Measurements from ENCODE around the gene ECHS1. TPM values are rescaled to one million over a fixed set of nuclear protein-coding genes. Genes with fewer than 3 reads are reported as not detected.
"Not testable (repeated sequence)": the region's sequence is repeated elsewhere in the genome, so short reads cannot be mapped to it uniquely, and the experiment has no call there.

Gene ECHS1
- total and polyA plus RNA-seq, 5 donors from 2014 or later, result 16.9 to 91.7 (median 87.8) TPM

DNA sequence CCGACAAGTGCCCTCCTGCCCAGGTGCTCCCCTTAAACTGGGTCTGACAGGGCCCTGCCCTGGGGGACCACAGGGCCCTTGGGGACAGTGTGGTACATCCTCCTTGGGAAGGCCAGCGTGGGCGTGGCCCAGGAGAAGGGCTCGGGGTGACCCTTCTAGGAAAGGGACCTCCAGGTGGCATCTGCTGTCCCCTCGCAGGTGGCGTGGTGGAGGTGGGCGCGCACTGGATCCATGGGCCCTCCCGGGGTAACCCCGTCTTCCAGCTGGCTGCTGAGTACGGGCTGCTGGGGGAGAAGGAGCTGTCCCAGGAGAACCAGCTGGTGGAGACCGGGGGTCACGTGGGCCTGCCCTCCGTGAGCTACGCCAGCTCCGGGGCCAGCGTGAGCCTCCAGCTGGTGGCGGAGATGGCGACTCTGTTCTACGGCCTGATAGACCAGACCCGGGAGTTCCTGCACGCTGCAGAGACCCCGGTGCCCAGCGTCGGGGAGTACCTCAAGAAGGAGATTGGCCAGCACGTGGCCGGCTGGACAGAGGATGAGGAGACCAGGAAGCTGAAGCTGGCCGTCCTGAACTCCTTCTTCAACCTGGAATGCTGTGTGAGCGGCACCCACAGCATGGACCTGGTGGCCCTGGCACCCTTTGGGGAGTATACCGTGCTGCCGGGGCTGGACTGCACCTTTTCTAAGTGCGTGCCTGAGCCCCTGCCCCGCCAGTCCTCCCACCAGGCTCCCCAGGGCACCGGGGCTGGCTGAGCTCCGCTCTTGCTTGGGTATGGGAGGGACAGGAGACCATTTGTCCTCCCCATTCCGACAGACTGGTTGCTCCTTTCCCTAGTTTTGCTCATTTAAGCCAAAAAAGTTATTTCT, 6.9 kb upstream of the ECHS1 start:
- peaks cover 14% of the 10 kb centered on the region for H3K4me1 ChIP-seq (ENCODE audit: control insufficient read depth, insufficient read depth, low read length, poor library complexity, severe bottlenecking)
- H3K4me1 Mint-ChIP-seq, result peaks cover 0 to 15% (median 9%) of the 10 kb centered on the region in 4 donors
- H3K27ac ChIP-seq (ENCODE audit: insufficient read depth, low read length, poor library complexity, severe bottlenecking), result peak overlapping the region; percentile 51
- peaks cover 0 to 2% (median 0%) of the 10 kb centered on the region in 7 donors for H3K9me3 Mint-ChIP-seq
- peak overlapping the region in 2 of 3 donors; percentile 23 to 36 for H3K27ac Mint-ChIP-seq
- no peaks in the 10 kb centered on the region for H3K36me3 ChIP-seq (ENCODE audit: control insufficient read depth, insufficient read depth, low read length)
- no peak overlapping the region for H3K4me3 ChIP-seq (ENCODE audit: low read depth, low read length)
- peak in 1 of 3 donors; percentile 2 for DNase-seq
- peaks cover 6% of the 10 kb centered on the region for H3K27me3 Mint-ChIP-seq
- ATAC-seq (ENCODE audit: low read depth in 2 of 2), result no peak
- peaks cover 5% of the 10 kb centered on the region for H3K36me3 Mint-ChIP-seq
- H3K9me3 ChIP-seq (ENCODE audit: control insufficient read depth in 2 of 2, low read length in 2 of 2), result no peaks in the 10 kb centered on the region
- H3K27me3 ChIP-seq (ENCODE audit: control insufficient read depth, insufficient read depth, low read length), result no peaks in the 10 kb centered on the region
- peak overlapping the region; percentile 72 to 89 (median 80) for H3K4me3 Mint-ChIP-seq

DNA sequence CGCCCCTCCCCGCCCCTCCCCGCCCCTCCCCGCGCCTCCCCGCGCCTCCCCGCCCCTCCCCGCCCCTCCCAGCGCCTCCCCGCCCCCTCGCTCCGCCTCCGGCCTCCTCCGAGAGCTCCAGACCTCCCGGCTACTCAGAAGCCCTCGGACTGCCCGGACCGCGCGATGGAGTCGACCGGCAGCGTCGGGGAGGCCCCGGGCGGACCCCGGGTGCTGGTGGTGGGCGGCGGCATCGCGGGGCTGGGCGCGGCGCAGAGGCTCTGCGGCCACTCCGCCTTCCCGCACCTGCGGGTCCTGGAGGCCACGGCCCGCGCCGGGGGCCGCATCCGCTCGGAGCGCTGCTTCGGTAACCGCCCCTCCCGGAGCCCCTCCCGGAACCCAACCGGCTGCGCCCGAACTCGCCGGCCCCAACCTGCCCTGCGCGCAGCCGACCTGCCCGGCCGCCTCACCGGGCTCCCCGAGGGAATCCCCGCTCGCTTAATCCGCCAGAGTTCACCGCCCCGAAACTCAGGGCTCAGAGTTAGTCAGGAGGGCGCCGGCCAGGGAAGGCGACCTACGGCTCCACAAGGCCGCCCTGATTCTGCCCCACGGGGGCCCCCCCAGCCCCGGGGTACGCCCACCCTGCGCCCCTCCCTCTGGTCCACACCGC, 6.1 kb upstream of the ECHS1 start, which contains the start of gene PAOX:
PAOX (plus strand) TSS at position 111 of the 649 bp plus-strand sequence; CDS start at position 166, 55 bp downstream.
- H3K4me3 ChIP-seq (ENCODE audit: low read depth, low read length), result peak within 1 kb of the TSS; percentile 64
- Mint-ChIP-seq H3K36me3 (peaks cover 2% of the 10 kb centered on the region), H3K4me1 (peaks cover 0 to 15% (median 7%) of the 10 kb centered on the region in 4 donors), H3K9me3 (peaks cover 0 to 2% (median 0%) of the 10 kb centered on the region in 7 donors), H3K4me3 (peak within 1 kb of the TSS; percentile 77 to 88 (median 87)), H3K27me3 (peaks cover 6% of the 10 kb centered on the region), H3K27ac (peak within 1 kb of the TSS; percentile 12 to 75 (median 38))
- ATAC-seq (ENCODE audit: low read depth in 2 of 2) (peak; percentile 36 to 38), DNase-seq (peak; percentile 57 to 65 (median 62))
- no peaks in the 10 kb centered on the region for H3K36me3 ChIP-seq (ENCODE audit: control insufficient read depth, insufficient read depth, low read length)
- peak within 1 kb of the TSS; percentile 71 for H3K27ac ChIP-seq (ENCODE audit: insufficient read depth, low read length, poor library complexity, severe bottlenecking)
- H3K9me3 ChIP-seq (ENCODE audit: control insufficient read depth in 2 of 2, low read length in 2 of 2), result no peaks in the 10 kb centered on the region
- H3K4me1 ChIP-seq (ENCODE audit: control insufficient read depth, insufficient read depth, low read length, poor library complexity, severe bottlenecking), result peaks cover 14% of the 10 kb centered on the region
- H3K27me3 ChIP-seq (ENCODE audit: control insufficient read depth, insufficient read depth, low read length), result no peaks in the 10 kb centered on the region

DNA sequence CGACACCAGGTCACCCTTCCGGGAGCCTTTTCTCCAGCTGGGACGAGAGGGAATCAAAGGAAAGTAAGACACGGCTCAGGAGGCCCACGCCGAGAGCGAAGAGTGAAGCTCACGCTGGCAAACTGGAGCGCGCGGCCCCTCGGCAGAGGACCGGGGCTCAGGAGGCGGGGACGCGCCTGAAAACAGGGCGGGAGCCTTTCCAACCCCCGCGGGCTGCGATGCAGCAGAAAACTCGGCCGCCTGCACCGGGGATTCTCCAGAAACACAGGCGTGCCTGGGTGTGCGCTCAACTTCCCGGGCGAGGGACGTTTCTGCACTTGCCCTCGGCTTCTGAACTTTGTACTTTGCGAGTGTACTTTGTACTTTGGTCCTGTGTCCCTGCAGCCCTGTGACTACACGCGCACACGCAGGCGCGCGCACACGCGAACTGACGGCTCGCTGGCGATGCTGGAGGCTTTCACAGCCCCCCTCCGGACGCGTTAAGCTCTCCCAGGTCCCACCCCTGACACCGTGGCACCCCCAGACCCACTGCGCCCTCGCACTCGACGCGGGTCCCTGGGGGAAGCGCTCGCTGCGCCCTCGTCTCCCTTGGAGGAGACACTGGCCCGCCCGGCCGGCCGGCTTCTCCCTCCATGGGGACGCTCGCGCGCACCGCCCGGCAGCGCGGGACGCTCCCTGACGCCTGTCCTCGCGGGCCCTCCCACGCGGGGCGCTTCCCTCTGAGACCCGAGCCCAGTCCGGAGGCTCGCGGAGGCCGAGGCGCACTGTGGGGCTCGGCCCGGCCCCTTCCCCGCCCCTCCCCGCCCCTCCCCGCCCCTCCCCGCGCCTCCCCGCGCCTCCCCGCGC, 5.3 kb upstream of the ECHS1 start:
- Mint-ChIP-seq H3K9me3 (peaks cover 0 to 2% (median 0%) of the 10 kb centered on the region in 7 donors), H3K27ac (peak overlapping the region; percentile 12 to 75 (median 38)), H3K36me3 (no peaks in the 10 kb centered on the region), H3K27me3 (peaks cover 6% of the 10 kb centered on the region), H3K4me3 (peak overlapping the region; percentile 77 to 88 (median 87)), H3K4me1 (peaks cover 4 to 18% (median 9%) of the 10 kb centered on the region in 4 donors)
- DNase-seq (peak; percentile 63 to 66 (median 63)), ATAC-seq (ENCODE audit: low read depth in 2 of 2) (peak; percentile 56 to 59)
- H3K36me3 ChIP-seq (ENCODE audit: control insufficient read depth, insufficient read depth, low read length), result no peaks in the 10 kb centered on the region
- H3K9me3 ChIP-seq (ENCODE audit: control insufficient read depth in 2 of 2, low read length in 2 of 2), result no peaks in the 10 kb centered on the region
- peaks cover 20% of the 10 kb centered on the region for H3K4me1 ChIP-seq (ENCODE audit: control insufficient read depth, insufficient read depth, low read length, poor library complexity, severe bottlenecking)
- H3K4me3 ChIP-seq (ENCODE audit: low read depth, low read length), result peak overlapping the region; percentile 64
- no peaks in the 10 kb centered on the region for H3K27me3 ChIP-seq (ENCODE audit: control insufficient read depth, insufficient read depth, low read length)
- H3K27ac ChIP-seq (ENCODE audit: insufficient read depth, low read length, poor library complexity, severe bottlenecking), result peak overlapping the region; percentile 71

DNA sequence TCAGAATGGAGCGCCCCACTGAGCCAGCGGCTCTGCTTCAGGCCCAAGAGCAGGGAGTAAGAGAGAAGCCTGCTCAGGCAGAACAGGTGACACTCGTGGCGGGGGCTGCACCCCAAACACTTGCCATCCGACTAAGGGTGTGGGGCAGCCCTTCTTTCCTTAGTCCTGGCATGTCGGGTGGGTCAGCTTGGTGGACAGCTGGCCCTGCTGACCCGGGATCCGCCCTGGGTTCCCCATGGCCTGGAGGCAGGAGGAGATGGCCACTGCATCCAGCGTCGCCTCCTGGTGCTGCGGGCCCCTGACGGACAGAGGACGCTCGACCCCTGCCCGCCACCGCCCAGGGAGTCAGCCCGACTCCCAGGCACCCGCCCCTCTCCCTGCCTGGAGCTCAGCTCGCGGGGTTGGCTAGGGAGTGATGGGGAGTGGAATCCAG, 4.7 kb upstream of the ECHS1 start:
- Mint-ChIP-seq H3K27ac (no peak overlapping the region), H3K36me3 (no peaks in the 10 kb centered on the region), H3K4me3 (peak overlapping the region; percentile 77 to 88 (median 87)), H3K27me3 (peaks cover 6% of the 10 kb centered on the region), H3K9me3 (peaks cover 0 to 2% (median 0%) of the 10 kb centered on the region in 7 donors), H3K4me1 (peaks cover 4 to 18% (median 9%) of the 10 kb centered on the region in 4 donors)
- no peak for ATAC-seq (ENCODE audit: low read depth in 2 of 2)
- no peaks in the 10 kb centered on the region for H3K27me3 ChIP-seq (ENCODE audit: control insufficient read depth, insufficient read depth, low read length)
- DNase-seq, result no peak
- no peaks in the 10 kb centered on the region for H3K36me3 ChIP-seq (ENCODE audit: control insufficient read depth, insufficient read depth, low read length)
- no peak overlapping the region for H3K27ac ChIP-seq (ENCODE audit: insufficient read depth, low read length, poor library complexity, severe bottlenecking)
- no peak overlapping the region for H3K4me3 ChIP-seq (ENCODE audit: low read depth, low read length)
- peaks cover 20% of the 10 kb centered on the region for H3K4me1 ChIP-seq (ENCODE audit: control insufficient read depth, insufficient read depth, low read length, poor library complexity, severe bottlenecking)
- H3K9me3 ChIP-seq (ENCODE audit: control insufficient read depth in 2 of 2, low read length in 2 of 2), result no peaks in the 10 kb centered on the region

DNA sequence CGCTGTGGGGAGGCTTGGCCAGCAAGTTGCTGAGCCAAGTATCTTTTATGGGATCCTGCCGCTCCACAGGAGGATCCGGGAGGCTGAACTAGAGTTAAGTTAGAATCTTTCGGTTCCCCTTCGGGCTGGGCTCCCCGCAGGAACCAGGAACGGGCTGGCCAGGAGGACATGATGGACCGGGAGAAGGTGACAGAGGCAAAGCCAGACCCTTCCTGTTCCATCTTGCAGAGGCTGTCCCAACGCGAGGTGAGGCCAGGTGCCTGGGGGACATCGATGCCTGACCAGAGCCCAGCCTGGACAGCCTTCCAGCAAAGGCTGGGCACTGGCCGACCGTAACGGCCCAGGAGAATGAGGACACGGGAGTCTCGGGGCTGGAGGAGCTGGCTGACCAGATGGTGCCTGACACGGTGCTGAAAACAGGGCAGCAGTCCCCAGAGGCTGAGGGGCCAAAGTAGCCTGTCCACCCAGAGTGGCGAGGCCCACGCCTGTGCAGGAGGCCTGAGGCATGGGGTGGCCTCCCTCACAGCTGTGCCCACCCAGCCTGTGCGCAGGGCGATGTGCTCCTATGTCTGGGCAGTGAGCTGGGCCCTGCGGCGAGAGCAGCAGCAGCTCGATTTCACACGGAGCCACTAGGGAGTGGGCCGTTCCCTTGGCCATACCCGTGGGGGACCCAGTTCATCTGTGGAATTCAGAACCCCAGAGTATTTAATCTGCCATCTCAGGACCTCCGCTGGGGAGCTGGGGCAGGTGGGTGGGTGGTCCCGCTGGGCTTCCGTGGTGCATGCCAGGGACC, 4.1 kb upstream of the ECHS1 start:
- H3K4me1 Mint-ChIP-seq, result peaks cover 4 to 18% (median 9%) of the 10 kb centered on the region in 4 donors
- no peaks in the 10 kb centered on the region for H3K27me3 ChIP-seq (ENCODE audit: control insufficient read depth, insufficient read depth, low read length)
- H3K4me1 ChIP-seq (ENCODE audit: control insufficient read depth, insufficient read depth, low read length, poor library complexity, severe bottlenecking), result peaks cover 25% of the 10 kb centered on the region
- H3K4me3 Mint-ChIP-seq, result peak overlapping the region; percentile 75 to 87 (median 82)
- H3K36me3 Mint-ChIP-seq, result no peaks in the 10 kb centered on the region
- H3K4me3 ChIP-seq (ENCODE audit: low read depth, low read length), result no peak overlapping the region
- ATAC-seq (ENCODE audit: low read depth in 2 of 2) (no peak), DNase-seq (no peak)
- H3K27ac Mint-ChIP-seq, result peak overlapping the region in 2 of 3 donors; percentile 25 to 32
- H3K36me3 ChIP-seq (ENCODE audit: control insufficient read depth, insufficient read depth, low read length), result no peaks in the 10 kb centered on the region
- H3K9me3 Mint-ChIP-seq, result peaks cover 0 to 2% (median 0%) of the 10 kb centered on the region in 7 donors
- H3K27ac ChIP-seq (ENCODE audit: insufficient read depth, low read length, poor library complexity, severe bottlenecking), result no peak overlapping the region
- H3K9me3 ChIP-seq (ENCODE audit: control insufficient read depth in 2 of 2, low read length in 2 of 2), result no peaks in the 10 kb centered on the region
- peaks cover 6% of the 10 kb centered on the region for H3K27me3 Mint-ChIP-seq

DNA sequence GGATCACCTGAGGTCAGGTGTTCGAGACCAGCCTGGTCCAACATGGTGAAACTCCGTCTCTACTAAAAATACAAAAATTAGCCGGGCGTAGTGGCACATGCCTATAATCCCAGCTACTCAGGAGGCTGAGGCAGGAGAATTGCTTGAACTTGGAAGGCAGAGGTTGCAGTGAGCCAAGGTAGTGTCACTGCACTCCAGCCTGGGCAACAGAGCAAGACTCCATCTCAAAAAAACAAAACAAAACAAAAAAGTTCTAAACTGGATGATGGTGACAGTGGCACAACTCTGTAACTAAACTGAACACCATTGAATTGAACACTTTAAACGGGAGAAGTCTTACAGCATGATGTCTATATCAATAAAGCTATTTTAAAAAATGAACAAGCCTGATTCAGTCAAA, 3.0 kb upstream of the ECHS1 start:
- not testable (repeated sequence) for ATAC-seq (ENCODE audit: low read depth in 2 of 2); H3K36me3 Mint-ChIP-seq; H3K4me3 ChIP-seq (ENCODE audit: low read depth, low read length); DNase-seq; H3K27ac ChIP-seq (ENCODE audit: insufficient read depth, low read length, poor library complexity, severe bottlenecking); H3K27me3 Mint-ChIP-seq; H3K36me3 ChIP-seq (ENCODE audit: control insufficient read depth, insufficient read depth, low read length); H3K9me3 Mint-ChIP-seq; H3K9me3 ChIP-seq (ENCODE audit: control insufficient read depth in 2 of 2, low read length in 2 of 2); H3K27me3 ChIP-seq (ENCODE audit: control insufficient read depth, insufficient read depth, low read length)
- H3K27ac Mint-ChIP-seq, result peak overlapping the region in 1 of 3 donors; percentile 54
- peaks cover 28% of the 10 kb centered on the region for H3K4me1 ChIP-seq (ENCODE audit: control insufficient read depth, insufficient read depth, low read length, poor library complexity, severe bottlenecking)
- H3K4me1 Mint-ChIP-seq, result peaks cover 4 to 17% (median 4%) of the 10 kb centered on the region in 4 donors
- peak overlapping the region; percentile 75 to 87 (median 82) for H3K4me3 Mint-ChIP-seq
